Measurements from ENCODE around the gene OPN4.

- TF ChIP-seq RFX1 (IDR thresholded peaks at IDR 0.05) (no peak), ZNF83 (CRISPR knock-in tag; IDR thresholded peaks at IDR 0.05; ENCODE audit: borderline replicate concordance) (no peak), E2F1 (CRISPR knock-in tag; IDR thresholded peaks at IDR 0.05) (no peak), FOXJ3 (CRISPR knock-in tag; IDR thresholded peaks at IDR 0.05; ENCODE audit: borderline replicate concordance) (no peak), BHLHE40 (IDR thresholded peaks at IDR 0.05; ENCODE audit: low read length) (no peak), ZNF256 (CRISPR knock-in tag; conservative IDR thresholded peaks at IDR 0.05) (no peak), FOXA3 (CRISPR knock-in tag; IDR thresholded peaks at IDR 0.05) (no peak), XBP1 (CRISPR knock-in tag; IDR thresholded peaks at IDR 0.05) (no peak), RBAK (CRISPR knock-in tag; IDR thresholded peaks at IDR 0.05) (no peak), ZNF513 (CRISPR knock-in tag; conservative IDR thresholded peaks at IDR 0.05) (no peak), TSC22D2 (CRISPR knock-in tag; IDR thresholded peaks at IDR 0.05; ENCODE audit: borderline replicate concordance) (no peak), CC2D1A (CRISPR knock-in tag; IDR thresholded peaks at IDR 0.05) (no peak), RELA (CRISPR knock-in tag; IDR thresholded peaks at IDR 0.05) (no peak), ZNF512 (CRISPR knock-in tag; IDR thresholded peaks at IDR 0.05) (no peak)
Measured at GRCh38 chr10:86706401-86706841, 52.1 kb downstream of the OPN4 start.
